ENCODE data around the gene ADGRG1.

DNA sequence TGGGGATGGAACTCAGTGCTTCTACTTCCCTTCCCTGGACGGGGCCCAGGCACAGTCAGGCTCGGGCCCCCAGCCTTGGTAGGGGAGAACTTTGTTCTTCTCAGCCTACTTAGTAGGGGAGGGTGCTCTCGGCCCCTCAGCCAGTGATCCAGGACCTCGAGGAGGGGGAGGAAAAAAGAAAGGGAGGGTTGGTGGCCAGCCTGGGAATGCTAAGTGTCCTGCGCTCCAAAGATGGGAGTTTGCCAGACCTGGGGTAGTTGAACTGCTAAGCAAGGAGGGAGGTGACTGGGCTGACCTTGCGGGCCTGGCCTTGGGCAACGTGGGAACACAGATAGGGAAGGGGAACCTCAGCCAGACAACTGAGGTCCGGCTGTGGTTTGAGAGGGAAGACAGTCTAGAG, 12.2 kb downstream of the ADGRG1 start:
- TF ChIP-seq, protein P1, sequence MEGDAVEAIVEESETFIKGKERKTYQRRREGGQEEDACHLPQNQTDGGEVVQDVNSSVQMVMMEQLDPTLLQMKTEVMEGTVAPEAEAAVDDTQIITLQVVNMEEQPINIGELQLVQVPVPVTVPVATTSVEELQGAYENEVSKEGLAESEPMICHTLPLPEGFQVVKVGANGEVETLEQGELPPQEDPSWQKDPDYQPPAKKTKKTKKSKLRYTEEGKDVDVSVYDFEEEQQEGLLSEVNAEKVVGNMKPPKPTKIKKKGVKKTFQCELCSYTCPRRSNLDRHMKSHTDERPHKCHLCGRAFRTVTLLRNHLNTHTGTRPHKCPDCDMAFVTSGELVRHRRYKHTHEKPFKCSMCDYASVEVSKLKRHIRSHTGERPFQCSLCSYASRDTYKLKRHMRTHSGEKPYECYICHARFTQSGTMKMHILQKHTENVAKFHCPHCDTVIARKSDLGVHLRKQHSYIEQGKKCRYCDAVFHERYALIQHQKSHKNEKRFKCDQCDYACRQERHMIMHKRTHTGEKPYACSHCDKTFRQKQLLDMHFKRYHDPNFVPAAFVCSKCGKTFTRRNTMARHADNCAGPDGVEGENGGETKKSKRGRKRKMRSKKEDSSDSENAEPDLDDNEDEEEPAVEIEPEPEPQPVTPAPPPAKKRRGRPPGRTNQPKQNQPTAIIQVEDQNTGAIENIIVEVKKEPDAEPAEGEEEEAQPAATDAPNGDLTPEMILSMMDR (IDR thresholded peaks at IDR 0.05; ENCODE audit: low read length) = no peak
- no peak for TF ChIP-seq EZH2 (optimal IDR thresholded peaks at IDR 0.05; ENCODE audit: low read depth, low read length)
